GM21576 (cell line): ENCODE data around the gene ADAMTS2.

Experiments
- ATAC-seq: cut with Tn5 transposase; IDR thresholded peaks from one replicate; pipeline ENCODE4 v1.9.1; 2021; ENCODE audit warnings: mild to moderate bottlenecking, moderate library complexity; ENCODE audit not compliant: unreplicated experiment

ADAMTS2 gene

DNA sequence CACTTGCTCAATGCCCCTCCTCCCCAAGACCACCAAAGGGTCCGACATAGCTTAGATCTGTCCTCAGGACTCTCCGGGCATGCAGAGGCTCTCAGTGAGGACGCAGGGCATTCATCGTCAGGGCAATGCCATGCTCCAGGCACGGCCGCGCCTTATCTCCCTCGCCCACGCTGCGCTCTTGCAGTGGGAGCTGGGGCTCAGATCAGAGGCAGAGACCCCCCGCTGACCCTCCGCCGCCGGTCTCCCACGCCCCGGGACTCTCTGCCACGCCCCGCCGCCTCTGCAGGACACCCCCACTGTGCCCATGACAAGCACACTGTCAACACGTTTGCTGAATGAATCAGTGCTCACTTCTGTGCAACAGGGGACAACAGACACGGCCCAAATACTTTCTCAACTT is 140.7 kb downstream of the ADAMTS2 start:
- ATAC-seq: no peak

DNA sequence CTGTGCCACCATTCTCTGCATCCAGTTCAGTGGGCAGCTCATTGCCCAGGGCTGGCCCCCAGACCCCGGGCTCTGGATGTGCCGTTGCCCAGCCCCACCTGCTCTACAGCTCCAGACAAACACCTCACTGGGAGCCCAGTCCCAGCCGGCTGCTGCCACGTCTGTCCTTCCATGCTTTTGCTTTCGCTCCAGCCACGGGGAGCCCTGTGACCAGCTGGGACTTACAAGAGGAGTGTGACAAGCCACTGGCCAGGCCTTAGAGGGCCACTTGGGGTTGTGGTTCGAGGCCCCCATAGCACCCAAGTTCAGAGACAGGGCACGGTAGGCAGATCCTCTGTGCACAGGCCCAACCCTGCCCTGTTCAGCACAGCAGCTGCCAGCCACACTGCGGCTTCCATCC is 142.0 kb downstream of the ADAMTS2 start:
- ATAC-seq: no peak

DNA sequence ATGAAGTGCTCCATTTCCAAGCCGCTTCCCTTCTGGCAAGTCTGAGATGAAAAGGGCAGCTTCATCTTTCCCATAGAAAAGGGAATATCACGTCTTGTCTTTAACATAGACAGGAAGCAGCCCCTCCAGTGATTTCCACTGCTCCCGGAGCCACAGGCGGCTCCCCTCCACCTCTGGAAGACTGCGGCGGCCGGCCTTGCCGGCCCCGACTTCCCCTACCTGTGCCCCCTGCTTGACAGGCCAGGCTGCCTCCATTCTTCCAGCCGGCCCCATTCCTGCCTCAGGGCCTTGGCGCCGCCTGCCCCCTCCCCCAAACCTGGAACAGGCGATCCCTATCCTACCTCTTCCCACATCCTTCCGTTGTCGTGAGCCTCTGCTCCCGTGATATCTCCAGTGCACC is 143.3 kb downstream of the ADAMTS2 start:
- ATAC-seq: no peak

DNA sequence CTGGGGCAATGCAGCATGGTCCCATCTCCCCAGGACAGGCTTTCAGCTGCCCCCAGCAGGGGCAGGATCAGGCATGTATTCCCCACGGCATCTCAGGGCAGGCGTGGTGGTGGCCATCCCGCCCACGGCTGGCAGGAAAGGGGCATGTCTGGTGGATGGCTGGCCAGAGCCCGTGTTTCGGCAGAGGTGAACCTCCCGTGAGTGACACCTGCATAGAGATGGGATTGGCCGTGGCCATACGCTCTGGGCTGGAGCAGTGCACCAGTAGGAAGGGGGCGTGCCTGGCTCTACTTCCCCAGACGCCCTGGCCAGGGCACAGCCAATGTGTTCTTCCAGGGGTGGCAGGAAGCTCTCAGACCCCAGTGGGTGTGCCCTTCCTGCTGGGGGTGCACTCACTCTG is 146.0 kb downstream of the ADAMTS2 start:
- ATAC-seq: no peak

DNA sequence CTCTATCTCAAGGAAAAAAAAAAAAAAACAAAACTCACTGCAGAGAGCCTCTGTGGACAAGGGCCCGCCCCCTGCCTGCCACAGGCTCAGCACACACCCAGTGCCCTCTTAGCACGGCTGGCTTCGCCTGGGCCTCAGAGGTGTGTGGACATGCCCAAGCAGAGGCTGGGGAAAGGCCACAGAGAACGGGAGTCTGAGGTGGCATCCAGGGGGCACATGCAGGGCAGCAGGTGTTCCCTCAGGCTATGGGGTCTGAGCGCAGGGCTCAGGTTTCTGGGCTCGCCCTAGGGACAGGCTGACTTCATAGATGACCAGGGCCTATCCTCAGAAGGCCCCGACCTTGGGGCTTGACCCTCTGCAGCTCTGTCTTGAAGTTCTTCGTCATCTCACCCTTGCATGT is 146.4 kb downstream of the ADAMTS2 start:
- no peak for ATAC-seq

DNA sequence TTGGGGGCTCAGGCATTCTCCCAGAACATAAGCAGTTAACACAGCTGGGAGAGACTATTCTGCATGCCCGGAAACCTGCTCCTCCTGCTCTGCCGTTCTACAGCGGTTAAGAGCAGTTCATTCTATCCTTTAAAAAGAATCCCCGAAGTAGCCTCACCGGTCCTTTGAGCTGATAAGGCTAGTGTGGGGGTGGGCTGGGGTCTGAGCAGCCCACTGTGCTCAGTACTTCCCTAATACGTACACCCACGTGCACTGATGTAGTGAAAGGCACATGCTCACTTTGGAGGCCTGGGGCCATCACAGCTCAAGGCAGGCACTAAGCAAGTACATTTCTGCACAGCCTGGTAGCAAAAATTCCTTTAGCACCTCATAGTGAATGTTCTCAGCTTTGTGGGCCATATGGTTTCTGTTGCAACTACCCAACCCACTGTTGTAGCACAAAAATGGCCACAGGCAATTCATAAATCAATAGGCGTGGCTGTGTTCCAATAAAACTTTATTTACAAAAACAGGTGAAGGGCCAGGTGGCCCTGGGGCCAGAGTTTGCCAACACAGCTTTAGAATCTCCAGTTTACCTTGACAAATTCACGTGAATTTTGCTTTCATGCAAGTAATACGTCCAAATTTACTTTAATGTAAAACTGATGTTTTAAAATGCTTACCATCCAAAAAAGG is 148.7 kb downstream of the ADAMTS2 start:
- no peak for ATAC-seq

DNA sequence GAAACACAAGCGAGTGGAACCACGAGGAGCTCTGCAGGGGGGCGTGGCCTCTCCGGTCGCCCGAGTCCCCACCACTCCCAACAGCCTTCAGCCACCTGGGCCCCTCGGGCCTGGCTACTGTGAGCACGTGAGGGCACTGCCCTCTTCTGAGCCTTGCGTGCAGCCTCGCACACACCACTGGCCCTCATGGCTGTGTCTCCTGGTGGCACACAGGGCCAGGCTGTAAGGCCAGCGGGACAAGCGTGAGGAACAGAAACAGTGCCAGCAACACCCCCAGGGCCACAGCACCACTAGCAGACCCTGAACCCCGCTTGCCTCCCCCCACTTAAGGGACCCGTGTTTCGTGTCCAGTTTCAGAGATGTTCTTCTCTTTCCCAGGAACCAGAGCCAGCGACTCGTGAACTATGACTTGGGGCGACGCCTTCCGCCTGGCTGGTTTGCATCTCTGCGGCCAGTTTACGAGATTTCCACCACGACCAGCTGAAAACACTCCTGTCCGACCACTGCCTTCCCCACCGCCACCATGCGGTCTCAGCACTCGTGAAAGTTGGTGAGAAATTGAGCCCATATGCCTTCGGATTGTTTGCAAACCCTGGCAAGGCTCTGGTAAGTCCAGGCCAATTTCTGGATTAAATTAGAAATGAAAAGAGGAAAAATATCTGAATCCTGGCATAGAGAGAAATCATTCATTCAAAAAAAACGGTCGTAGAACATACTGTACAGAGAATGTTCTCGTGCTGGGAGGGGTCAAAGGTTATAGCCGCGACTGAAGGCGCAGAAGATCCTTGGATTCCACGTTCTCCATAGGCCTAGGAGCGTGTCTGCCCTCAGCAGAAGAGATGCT is 149.5 kb downstream of the ADAMTS2 start:
- no peak for ATAC-seq

DNA sequence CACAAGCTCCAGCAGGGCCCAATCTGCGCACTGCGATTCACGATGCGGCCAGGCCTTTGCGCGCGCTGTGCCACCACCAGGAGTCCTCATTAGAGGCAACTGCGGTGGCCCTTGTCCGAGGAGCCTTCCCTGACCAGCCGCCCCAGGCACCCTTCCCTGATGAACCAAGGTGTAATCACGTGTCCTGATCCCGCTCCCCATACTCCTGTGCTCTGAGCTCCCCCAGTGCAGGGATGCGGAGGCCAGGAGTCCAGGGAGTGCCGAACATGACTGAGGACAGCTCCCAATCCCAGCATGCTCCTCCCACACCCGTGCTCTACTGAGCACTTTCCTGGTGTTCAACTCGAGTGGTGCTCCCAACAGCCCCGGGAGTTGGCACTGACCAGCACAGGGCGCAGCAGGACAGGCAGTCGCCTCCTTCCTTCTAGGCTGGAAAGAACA is 150.3 kb downstream of the ADAMTS2 start:
- no peak for ATAC-seq

DNA sequence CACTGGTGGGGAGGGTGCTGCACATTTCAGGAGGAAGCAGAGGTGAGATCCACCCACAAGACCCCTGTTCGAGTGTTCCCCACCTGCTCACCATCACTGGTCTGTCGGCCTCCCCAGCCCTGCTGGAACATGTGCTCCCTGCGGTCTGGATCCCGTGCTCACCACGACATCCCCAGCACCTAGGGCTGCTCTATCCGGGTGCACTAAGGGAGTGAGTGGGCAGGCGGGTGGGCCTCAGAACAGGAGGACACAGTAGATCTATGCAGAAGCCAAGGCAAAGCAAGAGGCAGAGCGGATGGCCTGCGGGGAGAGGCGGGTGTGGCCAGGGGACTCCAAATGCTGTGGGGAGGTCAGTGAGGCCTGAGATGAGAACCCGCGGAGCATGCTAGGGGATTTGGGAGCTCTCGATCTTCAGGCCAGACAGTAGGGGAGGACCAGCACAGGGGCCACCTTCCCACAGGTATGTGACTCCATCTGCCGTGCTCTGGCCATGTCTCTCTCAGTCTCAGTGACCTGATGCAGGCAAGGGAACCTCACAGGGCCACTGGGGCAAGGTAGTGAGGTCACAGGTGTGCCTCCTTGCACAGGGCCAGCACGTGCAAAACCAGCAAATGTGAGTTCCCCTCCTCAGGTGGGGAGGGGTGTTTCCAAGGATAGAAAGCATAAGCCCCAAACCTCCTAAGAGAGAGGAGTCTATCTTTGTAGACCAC is 150.9 kb downstream of the ADAMTS2 start:
- ATAC-seq: no peak

DNA sequence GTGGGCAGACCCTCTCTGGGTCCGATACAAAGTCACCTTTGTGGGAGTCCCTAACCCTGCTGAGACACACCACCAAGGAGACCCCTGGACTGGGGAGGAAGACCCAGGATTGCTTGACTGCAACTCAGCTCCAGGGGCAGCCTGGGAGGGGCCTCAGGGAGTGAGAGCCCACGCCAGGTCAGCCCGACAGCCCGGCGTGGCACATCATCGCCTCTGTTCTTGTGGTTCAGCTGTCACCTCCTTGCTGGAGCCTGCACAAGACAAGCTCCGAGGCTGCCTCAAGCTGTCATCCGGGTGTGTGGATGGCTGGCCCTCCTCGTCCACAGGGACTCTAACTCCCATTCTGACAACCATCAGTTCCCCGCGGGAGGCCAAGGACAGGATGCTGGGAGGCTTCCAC is 151.5 kb downstream of the ADAMTS2 start:
- no peak for ATAC-seq

DNA sequence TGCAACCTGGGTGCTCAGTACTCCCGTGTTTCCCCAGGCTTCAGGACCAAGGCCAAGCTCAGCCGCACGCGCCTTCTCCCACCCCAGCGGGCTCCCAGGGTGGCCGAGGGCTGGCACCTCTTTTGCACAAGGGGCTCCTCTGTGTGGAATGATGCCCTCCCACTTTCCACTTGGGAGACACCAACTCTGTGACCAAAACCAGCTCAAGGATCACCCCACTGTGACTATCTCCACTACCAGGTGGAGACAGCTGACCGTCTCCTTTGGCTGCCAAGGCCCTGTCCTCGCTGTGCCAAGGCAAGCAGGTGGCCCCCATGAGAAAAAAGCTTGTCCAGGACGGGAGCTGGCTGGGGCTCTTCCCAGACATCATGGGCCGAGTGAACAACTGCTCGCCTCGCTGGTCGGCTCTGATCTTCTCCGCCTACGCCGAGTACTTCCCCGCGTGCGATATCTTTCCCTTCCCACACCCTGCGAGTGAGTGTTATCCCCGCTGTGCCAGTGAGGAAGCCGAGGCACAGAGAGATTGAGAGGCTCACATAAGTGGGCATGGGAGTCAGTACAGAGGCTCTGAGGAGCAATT is 152.3 kb downstream of the ADAMTS2 start:
- ATAC-seq: no peak

DNA sequence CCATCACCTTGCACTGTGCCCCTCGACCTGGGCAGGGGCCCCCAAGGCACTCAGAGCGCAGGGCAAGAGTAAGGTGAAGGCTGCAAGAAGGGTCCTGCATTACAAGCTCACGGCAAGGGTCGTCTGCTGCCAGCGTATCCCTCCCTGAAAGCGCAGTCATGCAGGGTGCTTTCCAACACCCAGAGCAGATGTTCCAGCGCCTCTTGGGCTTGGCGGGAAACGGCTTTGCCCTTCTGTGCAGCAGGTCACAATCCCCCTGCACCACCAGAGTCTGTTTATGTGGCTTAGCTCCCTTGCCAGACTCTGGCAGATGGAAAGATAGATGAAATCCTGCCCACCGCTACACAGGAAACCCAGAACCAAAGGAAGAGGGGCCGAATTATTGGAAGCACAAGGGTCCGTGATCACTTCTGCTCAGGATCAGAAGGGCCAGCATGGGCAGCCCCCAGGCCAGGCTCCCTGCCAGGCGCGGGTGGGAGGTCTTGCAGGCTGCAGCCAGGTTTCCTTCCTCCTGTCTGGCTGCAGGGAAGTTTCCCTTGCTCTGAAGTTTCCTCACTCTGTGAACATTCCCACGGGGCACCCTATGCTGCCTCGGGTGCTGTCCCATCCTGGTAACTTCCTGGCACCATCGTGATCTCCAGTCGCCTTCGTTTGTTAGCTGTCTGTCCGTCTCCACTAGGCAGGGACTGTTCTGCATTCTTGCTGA is 152.9 kb downstream of the ADAMTS2 start:
- ATAC-seq: no peak

DNA sequence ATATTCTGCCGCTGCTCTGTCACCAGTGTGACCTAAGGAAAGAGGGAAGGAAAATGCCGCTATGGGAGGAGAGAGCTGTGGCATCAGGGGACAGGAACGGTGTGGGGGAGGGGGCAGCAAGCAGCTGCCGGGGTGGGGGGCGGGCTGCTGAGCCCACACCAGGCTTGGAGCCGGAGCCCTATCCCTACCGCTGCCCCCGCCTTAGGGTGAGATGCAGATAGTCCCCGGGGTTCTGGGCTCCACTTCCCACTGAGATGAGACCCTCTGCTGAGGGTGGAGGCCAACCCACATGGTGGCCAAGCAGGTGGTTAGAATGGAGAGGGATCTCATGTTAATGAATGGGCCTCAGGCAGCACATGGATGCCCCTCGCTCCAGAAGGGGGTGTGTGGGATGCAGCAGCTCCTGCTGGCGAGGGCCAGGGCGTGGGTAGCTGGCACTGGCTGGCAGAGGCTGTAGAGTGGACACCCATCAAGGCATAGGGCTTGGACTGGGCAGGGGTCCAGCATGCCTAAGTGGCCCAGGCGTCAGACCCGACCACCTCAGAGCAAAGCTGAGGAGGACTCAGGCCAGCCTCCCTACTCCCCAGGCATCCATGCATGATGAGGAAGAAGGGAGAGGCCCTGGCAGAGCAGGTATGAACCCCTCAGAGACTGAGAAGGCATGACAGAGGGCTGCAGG is 153.6 kb downstream of the ADAMTS2 start:
- no peak for ATAC-seq

DNA sequence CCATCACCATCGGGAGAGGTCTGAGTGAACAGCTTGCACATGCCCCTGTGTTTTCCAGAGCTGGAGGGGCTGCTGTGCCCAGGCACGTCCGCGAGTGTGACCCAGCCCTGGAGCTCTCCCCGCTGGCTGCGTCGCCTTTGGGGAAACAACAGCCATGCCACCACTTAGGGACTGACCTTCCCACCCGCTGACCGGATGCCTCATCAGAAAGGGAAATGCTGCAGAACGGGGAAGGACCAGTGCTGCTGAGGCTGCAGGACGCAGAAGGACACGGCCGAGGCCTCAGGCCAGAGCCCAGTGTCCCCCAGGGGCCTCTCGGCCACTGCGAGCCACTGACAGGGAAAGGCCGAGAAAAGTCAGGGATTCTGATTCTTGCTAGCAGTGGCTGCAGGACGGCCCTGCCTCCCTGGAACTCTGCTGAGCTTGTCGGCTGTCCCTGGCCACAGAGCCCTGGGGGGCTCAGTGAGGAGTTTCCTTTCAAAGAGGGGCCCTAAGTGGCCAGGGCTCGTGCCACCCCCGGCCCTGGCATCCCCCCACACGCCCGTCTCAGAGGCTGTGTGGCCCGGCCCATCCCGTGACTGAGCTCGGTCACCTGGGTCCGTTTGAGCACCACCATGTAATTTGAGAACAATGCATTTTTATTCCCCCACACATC is 154.3 kb downstream of the ADAMTS2 start:
- no peak for ATAC-seq

DNA sequence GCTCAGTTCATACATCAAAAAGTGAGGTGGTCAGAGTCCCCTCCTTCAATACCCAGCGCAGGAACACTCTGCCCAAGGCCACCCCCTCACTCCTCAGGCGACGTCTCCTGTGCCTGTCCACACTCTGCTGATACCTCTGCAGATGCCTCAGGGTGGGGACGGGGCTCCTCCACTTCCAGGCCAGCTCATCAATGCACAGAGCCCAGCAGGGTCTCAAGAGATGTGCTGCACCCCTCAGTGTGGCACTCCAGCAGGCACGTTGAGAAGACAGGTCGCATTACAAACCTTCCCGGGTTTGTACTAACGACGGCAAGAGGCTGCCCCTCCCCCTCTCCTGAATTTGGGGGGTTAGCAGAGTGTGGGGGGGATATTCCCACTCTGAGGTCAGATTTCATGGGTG is 156.6 kb downstream of the ADAMTS2 start:
- ATAC-seq: no peak

DNA sequence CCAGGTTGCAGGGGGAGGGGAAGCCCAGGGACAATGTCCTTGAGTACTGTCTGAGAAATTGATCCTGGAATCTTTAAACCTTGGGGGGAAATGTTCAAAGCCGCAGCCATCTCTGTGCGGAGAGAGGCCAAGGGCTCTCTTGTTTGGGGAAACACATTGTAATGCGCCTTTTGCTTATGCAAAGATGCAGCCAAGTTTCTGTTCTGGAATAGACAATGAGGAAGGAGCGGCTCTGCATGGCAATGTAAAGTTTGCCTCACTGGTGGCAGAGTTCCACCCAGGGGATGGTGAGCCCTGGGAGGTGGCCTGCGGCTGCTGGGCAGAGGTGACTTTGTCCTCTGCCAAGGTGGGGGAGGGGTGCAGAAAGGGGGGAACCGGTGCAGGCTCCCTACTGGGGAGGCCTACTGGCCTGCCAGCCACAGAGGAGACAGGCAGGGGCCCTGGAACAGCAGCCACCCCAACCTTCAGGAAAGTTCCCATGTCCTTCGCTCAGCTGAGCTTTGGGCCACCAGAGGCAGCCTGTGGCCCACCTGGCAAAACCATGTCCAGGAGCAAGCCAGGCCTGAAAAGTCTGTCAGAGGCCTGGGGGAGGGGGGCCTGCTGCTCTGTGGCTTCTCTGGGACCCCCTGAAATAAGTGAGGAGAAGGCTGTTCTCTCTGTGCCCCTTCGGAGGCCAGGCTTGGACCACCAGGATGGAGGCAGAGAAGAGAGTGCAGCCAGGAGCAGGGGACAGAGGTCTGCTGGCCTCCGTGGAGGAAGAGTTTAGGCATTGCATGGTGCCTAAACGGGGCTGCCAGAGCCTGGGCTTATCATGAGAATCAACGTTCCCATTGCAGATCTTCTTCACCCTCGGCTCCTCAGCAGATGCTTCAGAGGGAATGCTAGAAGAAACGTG is 157.3 kb downstream of the ADAMTS2 start:
- ATAC-seq: no peak

DNA sequence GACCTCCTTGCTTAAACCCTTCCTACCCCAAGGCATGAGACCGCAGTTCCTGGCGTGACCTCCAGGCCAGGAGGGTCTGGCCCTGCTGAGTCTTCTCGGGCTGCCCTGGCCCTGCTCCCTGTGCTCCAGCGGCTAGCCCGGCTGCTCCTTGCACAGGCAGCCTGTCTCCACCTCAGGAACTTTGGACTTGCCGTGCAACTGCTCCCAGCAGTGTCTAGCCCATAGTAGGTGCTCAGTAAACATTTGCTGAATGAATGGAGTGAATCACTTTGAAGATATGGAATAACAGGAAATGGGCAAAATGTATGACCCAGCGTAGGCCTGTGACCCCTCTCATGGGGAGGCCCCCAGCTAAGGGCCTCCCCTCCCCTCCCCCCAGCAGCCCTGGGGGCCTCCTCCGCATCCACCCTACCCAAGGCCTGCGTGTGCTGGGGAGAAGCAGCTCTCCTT is 158.0 kb downstream of the ADAMTS2 start:
- no peak for ATAC-seq

DNA sequence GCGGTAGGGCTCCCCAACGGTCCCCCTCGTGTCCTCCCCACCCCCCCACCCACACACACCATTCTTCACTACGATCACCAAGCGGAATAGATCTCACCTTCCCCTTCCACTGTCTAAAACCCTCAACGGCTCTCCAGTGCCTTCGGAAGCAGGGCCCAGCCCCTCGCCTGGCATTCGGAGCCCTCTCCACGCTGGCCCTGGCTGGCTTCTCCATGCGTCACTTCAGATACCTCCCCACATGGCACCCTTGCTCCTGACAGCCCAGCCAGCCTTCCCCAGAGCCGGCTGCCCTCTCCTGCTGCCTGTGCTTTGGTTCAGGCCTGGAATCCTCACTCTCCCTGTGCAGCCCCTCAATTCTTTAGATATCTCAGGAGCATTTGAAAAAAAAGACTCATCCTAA is 158.5 kb downstream of the ADAMTS2 start:
- ATAC-seq: no peak

DNA sequence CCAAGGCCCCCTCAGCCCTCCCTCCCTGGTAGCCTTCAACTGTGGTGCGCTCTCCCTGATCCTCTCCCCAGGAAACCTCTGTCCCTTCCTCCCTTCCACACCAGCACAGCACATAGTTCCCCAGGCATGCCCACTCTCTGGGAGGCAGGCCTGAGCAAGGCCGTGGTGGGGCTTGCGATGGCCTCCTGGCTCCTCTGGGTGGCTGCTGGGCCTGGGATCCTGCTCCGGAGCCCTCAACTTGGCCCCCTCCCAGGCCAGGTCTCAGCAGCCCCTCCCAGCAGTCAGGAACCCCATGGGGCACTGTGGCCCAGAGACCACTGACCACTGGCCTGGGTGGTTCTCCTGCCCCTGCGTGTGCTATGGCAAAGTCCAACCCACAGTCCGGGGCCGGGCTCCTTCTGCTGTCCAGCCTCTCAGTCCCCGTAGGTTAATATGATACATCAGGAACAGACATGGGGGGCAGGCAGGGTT is 159.3 kb downstream of the ADAMTS2 start:
- ATAC-seq: no peak
